PC-9 (cell line): Measurements from ENCODE around the gene MCEMP1.

Source experiments
- EZH2 ChIP-seq: fragments of 200-600 bp; sonication (generic); IDR thresholded peaks from 2 replicates; pipeline ENCODE4 v1.8.0; 2017; ENCODE audit warnings: antibody characterized with exemption, low read depth
- TF ChIP-seq, protein P1 (sequence below): fragments of 200-600 bp; sonication (generic); conservative IDR thresholded peaks from 2 replicates; pipeline ENCODE4 v1.6.1; 2017; ENCODE audit warnings: mixed run types, antibody characterized with exemption, mild to moderate bottlenecking, moderate library complexity

DNA sequence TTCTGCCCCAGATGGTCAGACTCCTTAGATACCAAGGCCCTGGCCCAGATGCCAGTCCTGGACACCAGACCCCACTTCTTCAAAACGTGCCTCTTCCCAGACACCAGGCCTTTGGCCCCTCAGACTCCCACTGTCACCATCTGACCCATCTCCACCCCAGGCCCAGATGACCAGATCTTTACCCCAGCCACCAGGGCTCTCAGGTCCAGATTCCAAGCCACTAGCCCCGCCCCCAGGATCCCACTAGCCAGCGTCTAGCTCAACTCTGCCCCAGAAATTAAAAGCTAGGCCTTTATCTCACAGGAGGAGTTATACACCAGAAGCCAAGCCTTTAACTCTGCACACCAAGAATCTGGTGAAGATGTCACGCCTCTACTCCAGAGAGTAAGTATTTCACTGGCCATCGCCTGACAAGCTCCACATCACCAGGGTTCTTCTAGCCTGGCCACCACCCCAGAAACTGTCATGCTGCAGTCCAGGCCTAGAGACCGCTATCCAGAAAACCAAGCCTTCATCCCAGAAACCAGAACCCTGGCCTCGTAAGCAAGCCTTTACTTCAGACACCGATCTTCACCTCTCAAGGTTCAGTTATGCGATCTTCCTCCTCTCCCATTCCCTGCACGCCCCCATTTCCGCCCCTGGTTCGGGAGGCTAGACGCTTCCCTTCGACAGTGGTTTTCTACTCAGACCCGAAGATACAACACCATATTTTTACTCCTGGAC, 48.1 kb upstream of the MCEMP1 start:
- TF ChIP-seq, protein P1, sequence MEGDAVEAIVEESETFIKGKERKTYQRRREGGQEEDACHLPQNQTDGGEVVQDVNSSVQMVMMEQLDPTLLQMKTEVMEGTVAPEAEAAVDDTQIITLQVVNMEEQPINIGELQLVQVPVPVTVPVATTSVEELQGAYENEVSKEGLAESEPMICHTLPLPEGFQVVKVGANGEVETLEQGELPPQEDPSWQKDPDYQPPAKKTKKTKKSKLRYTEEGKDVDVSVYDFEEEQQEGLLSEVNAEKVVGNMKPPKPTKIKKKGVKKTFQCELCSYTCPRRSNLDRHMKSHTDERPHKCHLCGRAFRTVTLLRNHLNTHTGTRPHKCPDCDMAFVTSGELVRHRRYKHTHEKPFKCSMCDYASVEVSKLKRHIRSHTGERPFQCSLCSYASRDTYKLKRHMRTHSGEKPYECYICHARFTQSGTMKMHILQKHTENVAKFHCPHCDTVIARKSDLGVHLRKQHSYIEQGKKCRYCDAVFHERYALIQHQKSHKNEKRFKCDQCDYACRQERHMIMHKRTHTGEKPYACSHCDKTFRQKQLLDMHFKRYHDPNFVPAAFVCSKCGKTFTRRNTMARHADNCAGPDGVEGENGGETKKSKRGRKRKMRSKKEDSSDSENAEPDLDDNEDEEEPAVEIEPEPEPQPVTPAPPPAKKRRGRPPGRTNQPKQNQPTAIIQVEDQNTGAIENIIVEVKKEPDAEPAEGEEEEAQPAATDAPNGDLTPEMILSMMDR: no peak
- TF ChIP-seq EZH2: no peak
